GM12872 (cell line): Measurements from ENCODE around the gene LRRC61.

Experiments
- TF ChIP-seq, protein P1 (sequence below): IDR thresholded peaks from 3 replicates; pipeline ENCODE4 v1.5.1; 2011; ENCODE audit warnings: low read depth, mild to moderate bottlenecking, low read length, moderate library complexity; ENCODE audit not compliant: insufficient read depth

The LRRC61 gene

DNA sequence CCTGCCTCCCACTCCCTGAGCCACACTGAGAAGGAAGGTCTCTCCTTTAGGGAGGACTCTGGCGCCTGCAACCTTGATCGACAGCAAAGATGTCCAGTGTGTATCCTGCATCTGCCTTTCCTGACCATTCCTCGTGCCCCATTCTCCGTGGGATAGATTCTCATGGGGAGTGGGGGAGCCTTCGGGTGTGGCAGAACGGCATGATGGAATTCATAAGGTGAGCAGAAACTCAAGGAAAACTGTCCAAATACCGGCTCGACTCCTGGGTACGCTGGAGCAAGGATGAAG lies 18.9 kb downstream of the LRRC61 start:
- TF ChIP-seq, protein P1, sequence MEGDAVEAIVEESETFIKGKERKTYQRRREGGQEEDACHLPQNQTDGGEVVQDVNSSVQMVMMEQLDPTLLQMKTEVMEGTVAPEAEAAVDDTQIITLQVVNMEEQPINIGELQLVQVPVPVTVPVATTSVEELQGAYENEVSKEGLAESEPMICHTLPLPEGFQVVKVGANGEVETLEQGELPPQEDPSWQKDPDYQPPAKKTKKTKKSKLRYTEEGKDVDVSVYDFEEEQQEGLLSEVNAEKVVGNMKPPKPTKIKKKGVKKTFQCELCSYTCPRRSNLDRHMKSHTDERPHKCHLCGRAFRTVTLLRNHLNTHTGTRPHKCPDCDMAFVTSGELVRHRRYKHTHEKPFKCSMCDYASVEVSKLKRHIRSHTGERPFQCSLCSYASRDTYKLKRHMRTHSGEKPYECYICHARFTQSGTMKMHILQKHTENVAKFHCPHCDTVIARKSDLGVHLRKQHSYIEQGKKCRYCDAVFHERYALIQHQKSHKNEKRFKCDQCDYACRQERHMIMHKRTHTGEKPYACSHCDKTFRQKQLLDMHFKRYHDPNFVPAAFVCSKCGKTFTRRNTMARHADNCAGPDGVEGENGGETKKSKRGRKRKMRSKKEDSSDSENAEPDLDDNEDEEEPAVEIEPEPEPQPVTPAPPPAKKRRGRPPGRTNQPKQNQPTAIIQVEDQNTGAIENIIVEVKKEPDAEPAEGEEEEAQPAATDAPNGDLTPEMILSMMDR, result no peak

DNA sequence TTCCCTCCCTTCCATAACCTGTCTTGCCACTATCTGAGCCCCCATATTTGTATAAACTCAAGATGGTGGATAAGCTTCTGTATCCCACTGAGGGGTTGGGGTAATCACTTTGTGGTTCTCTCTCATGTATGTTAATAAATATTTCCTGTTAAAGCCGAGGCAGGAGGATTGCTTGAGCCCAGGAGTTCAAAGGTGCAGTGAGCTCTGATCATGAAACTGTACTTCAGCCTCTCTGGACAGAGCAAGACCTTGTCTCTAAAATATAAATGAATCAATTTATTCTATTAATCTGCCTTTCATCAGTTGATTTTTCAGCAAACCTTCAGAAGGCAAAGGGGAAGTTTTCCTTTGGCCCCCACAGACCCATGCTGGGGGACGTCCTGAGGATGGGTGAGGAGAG lies 20.1 kb downstream of the LRRC61 start:
- TF ChIP-seq, protein P1, result no peak

DNA sequence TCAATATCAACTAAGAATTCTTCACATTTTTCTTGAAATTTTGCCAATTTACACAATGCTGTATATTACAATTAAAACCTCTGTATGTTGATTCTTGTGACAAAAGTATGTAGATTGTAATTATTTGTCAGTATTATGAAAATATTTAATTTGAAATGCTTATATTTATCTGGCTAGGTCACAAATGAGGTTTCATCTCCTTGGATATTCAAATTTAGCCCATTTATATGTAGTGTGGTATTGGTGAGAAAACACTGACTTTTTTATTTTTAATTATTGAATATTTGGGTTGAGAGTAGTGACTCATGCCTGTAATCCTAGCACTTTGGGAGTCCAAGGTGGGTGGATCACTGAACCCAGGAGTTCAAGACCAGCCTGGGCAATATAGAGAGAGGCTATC lies 21.1 kb downstream of the LRRC61 start:
- TF ChIP-seq, protein P1, result no peak

DNA sequence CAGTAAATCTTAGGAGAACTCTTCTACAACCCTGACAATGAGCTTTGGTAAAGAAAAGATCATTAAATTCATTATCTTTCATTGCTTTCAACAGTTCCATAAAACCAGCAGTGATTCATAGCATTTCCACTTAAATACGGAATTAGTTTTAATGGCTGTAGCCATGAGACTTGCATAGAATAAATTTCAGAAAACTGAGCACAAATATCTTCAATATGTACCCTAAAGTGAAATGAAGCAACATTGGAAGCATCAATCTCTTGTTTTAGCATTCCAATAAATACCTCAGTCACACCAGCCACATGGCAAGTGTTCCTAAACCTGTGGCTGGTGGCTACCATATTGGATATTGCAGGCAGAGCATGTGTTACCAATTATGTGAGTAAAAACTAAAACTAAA lies 21.9 kb downstream of the LRRC61 start:
- TF ChIP-seq, protein P1, result no peak

DNA sequence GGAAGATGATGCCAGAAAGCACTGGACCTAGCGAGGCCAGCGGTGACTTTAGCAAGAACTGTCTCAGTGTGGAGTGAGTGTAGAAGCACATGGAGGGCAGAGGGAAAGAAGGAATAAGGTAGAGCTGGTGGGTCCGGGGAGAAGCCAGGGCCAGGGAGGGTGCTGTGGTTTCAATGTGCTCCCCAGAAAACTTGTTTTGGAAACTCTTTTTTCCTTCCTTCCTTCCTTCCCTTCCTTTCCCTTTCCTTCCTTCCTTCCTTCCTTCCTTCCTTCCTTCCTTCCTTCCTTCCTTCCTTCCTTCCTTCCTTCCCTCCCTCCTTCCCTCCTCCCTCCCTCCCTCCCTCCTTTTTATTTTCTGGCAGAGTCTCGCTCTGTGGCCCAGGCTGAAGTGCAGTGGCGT lies 23.8 kb downstream of the LRRC61 start:
- TF ChIP-seq, protein P1, result no peak

DNA sequence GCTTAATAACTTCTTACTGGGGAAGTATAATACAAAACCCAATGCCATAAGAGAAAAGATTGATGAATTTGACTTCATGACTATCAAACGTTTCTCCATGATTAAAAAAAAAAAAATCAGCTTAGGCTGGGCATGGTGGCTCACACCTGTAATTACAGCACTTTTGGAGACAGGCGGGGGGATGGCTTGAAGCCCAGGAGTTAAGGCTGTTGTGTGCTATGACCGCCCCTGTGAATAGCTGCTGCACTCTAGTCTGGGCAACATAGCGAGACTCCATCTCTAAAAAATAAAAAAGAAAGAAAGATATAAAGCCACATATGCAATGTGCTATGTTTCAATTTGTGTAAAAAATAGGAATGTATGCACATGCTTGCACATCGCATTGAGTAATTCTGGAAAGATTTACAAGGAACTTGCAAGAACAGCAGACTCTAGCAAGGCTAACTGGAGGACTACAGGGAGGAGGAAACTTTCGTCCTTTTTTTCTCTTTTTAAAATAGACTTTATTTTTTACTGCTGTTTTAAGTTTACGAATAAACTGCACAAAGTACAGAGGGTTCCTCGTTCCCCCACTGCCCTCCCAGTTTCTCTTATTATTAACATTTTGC lies 28.5 kb downstream of the LRRC61 start:
- TF ChIP-seq, protein P1, result no peak

DNA sequence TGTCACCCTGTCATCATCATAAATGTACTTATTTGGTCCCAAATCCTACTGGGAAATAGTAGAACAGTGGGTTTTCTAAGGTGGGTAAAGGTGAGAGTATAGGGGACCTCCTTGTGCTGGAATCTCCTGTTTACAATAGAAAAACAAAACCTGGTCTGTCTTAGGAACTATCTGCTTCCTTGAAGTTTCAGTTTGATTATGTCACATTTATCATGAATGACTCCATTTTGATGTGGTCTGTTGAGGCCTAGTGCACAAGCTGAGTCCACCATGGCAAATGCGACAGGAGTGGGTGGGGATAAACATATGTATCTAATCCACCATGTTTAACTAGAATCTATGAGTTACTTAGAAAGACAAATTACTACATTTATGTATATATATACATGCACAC lies 32.5 kb downstream of the LRRC61 start:
- TF ChIP-seq, protein P1, result no peak
